Mammary epithelial cell (primary cell): ENCODE results near the gene LOC101059915.
"Not testable (repeated sequence)": the region's sequence is repeated elsewhere in the genome, so short reads cannot be mapped to it uniquely, and the experiment has no call there.

Experiments used
- EZH2 ChIP-seq: IDR thresholded peaks from 2 replicates; pipeline ENCODE4 v1.6.1; 2012; ENCODE audit warnings: low read length, inconsistent platforms, borderline replicate concordance
- TF ChIP-seq, protein P1 (sequence below), 2 donors: IDR thresholded peaks in 1 of 2; conservative IDR thresholded peaks in 1 of 2; 2 replicates each; pipeline ENCODE4 v1.5.1; 2011 to 2012; ENCODE audit warnings: inconsistent platforms in 2 of 2, low read length in 2 of 2, mild to moderate bottlenecking in 2 of 2, control low read depth in 1 of 2, low read depth in 1 of 2; ENCODE audit not compliant: insufficient read depth in 1 of 2; ENCODE audit errors: extremely low read depth in 1 of 2

DNA sequence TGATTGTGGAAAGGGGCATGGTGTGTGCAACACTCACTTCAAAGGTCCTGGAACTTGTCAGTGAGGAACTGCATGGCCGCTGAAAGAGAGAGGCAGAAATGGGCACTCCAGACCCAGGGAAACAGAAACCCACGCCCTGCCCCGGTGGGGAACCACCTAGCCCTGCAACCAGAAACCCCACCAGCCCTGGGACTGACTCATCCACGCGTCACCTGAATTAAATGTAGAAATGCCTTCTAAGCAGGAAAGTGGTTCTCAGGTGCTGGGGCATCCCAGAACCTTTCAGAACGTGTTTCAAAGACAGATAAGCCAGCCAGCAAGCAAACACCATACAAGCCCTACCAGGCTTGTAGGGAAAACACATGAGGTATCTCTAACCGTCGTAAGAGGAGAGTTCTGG lies 4.1 kb upstream of the LOC101059915 start:
- TF ChIP-seq, protein P1, sequence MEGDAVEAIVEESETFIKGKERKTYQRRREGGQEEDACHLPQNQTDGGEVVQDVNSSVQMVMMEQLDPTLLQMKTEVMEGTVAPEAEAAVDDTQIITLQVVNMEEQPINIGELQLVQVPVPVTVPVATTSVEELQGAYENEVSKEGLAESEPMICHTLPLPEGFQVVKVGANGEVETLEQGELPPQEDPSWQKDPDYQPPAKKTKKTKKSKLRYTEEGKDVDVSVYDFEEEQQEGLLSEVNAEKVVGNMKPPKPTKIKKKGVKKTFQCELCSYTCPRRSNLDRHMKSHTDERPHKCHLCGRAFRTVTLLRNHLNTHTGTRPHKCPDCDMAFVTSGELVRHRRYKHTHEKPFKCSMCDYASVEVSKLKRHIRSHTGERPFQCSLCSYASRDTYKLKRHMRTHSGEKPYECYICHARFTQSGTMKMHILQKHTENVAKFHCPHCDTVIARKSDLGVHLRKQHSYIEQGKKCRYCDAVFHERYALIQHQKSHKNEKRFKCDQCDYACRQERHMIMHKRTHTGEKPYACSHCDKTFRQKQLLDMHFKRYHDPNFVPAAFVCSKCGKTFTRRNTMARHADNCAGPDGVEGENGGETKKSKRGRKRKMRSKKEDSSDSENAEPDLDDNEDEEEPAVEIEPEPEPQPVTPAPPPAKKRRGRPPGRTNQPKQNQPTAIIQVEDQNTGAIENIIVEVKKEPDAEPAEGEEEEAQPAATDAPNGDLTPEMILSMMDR (conservative IDR thresholded peaks at IDR 0.05 in 1 of 2, IDR thresholded peaks at IDR 0.05 in 1 of 2; ENCODE audit: extremely low read depth in 1 of 2, insufficient read depth in 1 of 2, low read depth in 1 of 2, low read length in 2 of 2): not testable (repeated sequence)
- not testable (repeated sequence) for TF ChIP-seq EZH2
